Cardiac muscle cell (in vitro differentiated cells and primary cell): ENCODE data around the gene PLAAT5. TPM values are rescaled to one million over a fixed set of nuclear protein-coding genes. Genes with fewer than 3 reads are reported as not detected.
A peak's percentile ranks its signal among the peaks of the same experiment; 100 is the strongest.

Experiments
- DNase-seq, 2 donors: peaks; one replicate each; pipeline versions ENCODE4 v3.0.0 to v3.0.0-alpha.2; 2010 to 2017; ENCODE audit warnings: low read depth in 1 of 2, low spot score in 1 of 2
- H3K27ac ChIP-seq: fragments of 200-600 bp; sonication (generic); 2 replicates; pipeline ENCODE4 v1.5.1; 2016
- H3K27me3 ChIP-seq: fragments of 200-600 bp; sonication (generic); 2 replicates; pipeline ENCODE4 v1.6.0; 2016; ENCODE audit warnings: control low read depth
- H3K36me3 ChIP-seq: fragments of 200-600 bp; sonication (generic); 2 replicates; pipeline ENCODE4 v1.5.1; 2016; ENCODE audit warnings: control low read depth
- H3K4me1 ChIP-seq: fragments of 200-600 bp; sonication (generic); 2 replicates; pipeline ENCODE4 v1.8.1; 2017; ENCODE audit warnings: low read depth, mild to moderate bottlenecking, mixed run types
- H3K4me3 ChIP-seq: fragments of 200-600 bp; sonication (generic); 2 replicates; pipeline ENCODE4 v1.5.1; 2016; ENCODE audit warnings: mild to moderate bottlenecking
- H3K9me3 ChIP-seq: fragments of 200-600 bp; sonication (generic); 2 replicates; pipeline ENCODE4 v1.5.1; 2017; ENCODE audit warnings: low read depth, mild to moderate bottlenecking, control low read depth
- CTCF ChIP-seq: IDR thresholded peaks from 2 replicates; pipeline ENCODE4 v1.5.1; 2012; ENCODE audit warnings: low read depth, mild to moderate bottlenecking, low read length
- polyA plus RNA-seq: library from polyadenylated mRNA; unstranded; fragments of >200 nt; fragmentation: Nextera tagmentation; extraction: Ambion mirVana; gene quantifications from 2 replicates; pipeline ENCODE4 v1.2.1, GENCODE V29; 2016
- total RNA-seq: library from RNA; depleted of rRNA; stranded (reverse); fragments of >200 nt; gene quantifications from 2 replicates; pipeline ENCODE4 v1.2.3, GENCODE V29; 2016

The PLAAT5 gene
- total and polyA plus RNA-seq, 2 experiments from 2014 or later = 0.06 TPM; not detected in 1

DNA sequence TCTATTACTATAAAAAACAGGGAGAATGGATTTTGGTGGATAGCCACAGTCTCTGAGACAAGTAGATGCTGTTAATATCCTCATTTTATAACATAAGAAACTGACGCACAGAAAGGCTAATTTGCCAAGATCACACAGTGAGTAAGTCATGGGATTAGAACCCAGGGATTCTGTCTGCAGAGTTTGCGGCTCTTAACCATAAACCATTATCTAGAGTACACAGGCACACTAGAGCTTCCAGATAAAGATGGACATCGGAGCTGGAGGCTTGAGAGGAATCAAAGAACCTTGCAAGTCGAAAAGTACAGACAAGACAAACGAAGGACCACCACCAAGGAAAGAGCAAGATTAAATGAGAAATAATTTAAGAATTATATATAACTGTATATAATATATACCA, 26.2 kb upstream of the PLAAT5 start:
- no peak for TF ChIP-seq CTCF
- Histone ChIP-seq H3K4me1 (no peaks in the 10 kb centered on the region), H3K36me3 (no peaks in the 10 kb centered on the region), H3K4me3 (no peak overlapping the region), H3K27ac (no peak overlapping the region), H3K27me3 (no peaks in the 10 kb centered on the region), H3K9me3 (no peaks in the 10 kb centered on the region)
- DNase-seq = no peak

- no peaks in the 10 kb centered on the region for H3K9me3 ChIP-seq
- no peaks in the 10 kb centered on the region for H3K36me3 ChIP-seq
- H3K27ac ChIP-seq = no peak overlapping the region
- TF ChIP-seq CTCF = no peak
- no peaks in the 10 kb centered on the region for H3K27me3 ChIP-seq
- DNase-seq = no peak
- no peaks in the 10 kb centered on the region for H3K4me1 ChIP-seq
- no peak overlapping the region for H3K4me3 ChIP-seq
These were observed 25.1 kb upstream of the PLAAT5 start for GRCh38 chr11:63516109-63516508.

- Histone ChIP-seq H3K27me3 (no peaks in the 10 kb centered on the region), H3K4me3 (no peak overlapping the region), H3K36me3 (no peaks in the 10 kb centered on the region), H3K9me3 (no peaks in the 10 kb centered on the region), H3K27ac (no peak overlapping the region), H3K4me1 (no peaks in the 10 kb centered on the region)
- DNase-seq = no peak
- TF ChIP-seq CTCF = no peak
These were observed 21.8 kb upstream of the PLAAT5 start for GRCh38 chr11:63512816-63513215.

- Histone ChIP-seq H3K9me3 (no peaks in the 10 kb centered on the region), H3K4me3 (no peak overlapping the region), H3K27ac (no peak overlapping the region), H3K27me3 (no peaks in the 10 kb centered on the region), H3K4me1 (no peaks in the 10 kb centered on the region), H3K36me3 (no peaks in the 10 kb centered on the region)
- TF ChIP-seq CTCF = no peak
- no peak for DNase-seq
These were observed 20.2 kb upstream of the PLAAT5 start for GRCh38 chr11:63511048-63511748.

- peak in 1 of 2 donors; percentile 83 for DNase-seq
- H3K4me3 ChIP-seq = no peak overlapping the region
- TF ChIP-seq CTCF = peak; percentile 14
These were observed 19.5 kb upstream of the PLAAT5 start for GRCh38 chr11:63510360-63511047.

More at GRCh38 chr11:63510360-63511047, 19.5 kb upstream of the PLAAT5 start:
- Histone ChIP-seq H3K9me3 (no peaks in the 10 kb centered on the region), H3K4me1 (no peaks in the 10 kb centered on the region), H3K27ac (no peak overlapping the region), H3K36me3 (no peaks in the 10 kb centered on the region), H3K27me3 (no peaks in the 10 kb centered on the region)
